GM12891 (cell line): ENCODE measurements around the gene MAMDC4.
"Not testable (repeated sequence)": the region's sequence is repeated elsewhere in the genome, so short reads cannot be mapped to it uniquely, and the experiment has no call there.

Experiments used
- POLR2A ChIP-seq: IDR thresholded peaks from 2 replicates; pipeline ENCODE4 v1.6.1; 2011; ENCODE audit warnings: low read depth, low read length, control low read depth
- POLR2AphosphoS5 ChIP-seq: IDR thresholded peaks from 2 replicates; pipeline ENCODE4 v1.6.1; 2011; ENCODE audit warnings: low read depth, low read length, control low read depth
- SPI1 ChIP-seq: IDR thresholded peaks from 2 replicates; pipeline ENCODE4 v1.6.1; 2011; ENCODE audit warnings: low read depth, low read length, control low read depth
- TAF1 ChIP-seq: IDR thresholded peaks from 2 replicates; pipeline ENCODE4 v1.6.1; 2011; ENCODE audit warnings: low read depth, low read length, control low read depth

- not testable (repeated sequence) for TF ChIP-seq POLR2A, POLR2AphosphoS5, TAF1, SPI1
Measured at GRCh38 chr9:136843801-136844740, 8.1 kb upstream of the MAMDC4 start.
